ENCODE results near the gene MIDN. TPM values are rescaled to one million over a fixed set of nuclear protein-coding genes. Genes with fewer than 3 reads are reported as not detected.

Gene MIDN
- total and polyA plus RNA-seq, 3 donors from 2014 or later = 30.3 to 42.4 (median 38.2) TPM

DNA sequence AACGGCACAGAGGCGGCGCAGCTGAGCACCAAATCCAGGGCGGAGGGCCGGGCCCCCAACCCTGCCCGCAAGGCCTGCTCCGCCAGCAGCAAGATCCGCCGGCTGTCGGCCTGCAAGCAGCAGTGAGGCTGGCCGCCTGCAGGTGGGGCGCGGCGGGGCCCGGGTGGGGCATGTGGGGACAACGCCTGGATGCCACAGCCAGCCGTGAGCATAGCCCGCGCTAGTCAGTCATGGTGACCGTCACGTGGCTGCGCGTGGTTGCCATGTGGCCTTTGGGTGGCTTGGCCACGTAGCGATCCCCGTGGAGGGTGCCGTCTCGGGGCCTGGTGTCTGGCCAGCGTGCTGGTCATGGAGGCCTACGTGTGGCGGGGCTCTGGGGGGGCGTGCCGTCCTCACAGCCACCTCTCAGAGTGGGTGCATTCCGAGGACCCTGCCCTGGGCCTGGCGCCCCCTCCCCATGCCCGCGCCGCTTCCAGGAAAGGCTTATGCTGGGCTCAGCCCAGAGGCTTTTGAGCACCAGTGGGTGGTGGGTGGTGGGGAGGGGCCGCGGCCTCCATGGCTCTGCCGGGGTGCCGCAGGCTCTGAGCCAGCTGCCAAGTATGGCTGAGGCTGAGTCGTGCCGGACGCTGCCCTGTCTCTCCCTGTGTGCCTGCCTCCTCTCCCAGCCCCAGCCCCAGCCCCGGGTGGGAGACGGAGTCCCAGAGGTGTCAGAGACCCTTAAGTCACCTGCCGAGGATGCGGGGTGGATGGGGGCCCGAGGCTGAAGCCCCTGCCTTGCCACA is 21.7 kb upstream of the MIDN start:
- H3K27ac ChIP-seq = no peak overlapping the region
- TF ChIP-seq POLR2A (IDR thresholded peaks at IDR 0.05) = no peak
- TF ChIP-seq, protein P1, sequence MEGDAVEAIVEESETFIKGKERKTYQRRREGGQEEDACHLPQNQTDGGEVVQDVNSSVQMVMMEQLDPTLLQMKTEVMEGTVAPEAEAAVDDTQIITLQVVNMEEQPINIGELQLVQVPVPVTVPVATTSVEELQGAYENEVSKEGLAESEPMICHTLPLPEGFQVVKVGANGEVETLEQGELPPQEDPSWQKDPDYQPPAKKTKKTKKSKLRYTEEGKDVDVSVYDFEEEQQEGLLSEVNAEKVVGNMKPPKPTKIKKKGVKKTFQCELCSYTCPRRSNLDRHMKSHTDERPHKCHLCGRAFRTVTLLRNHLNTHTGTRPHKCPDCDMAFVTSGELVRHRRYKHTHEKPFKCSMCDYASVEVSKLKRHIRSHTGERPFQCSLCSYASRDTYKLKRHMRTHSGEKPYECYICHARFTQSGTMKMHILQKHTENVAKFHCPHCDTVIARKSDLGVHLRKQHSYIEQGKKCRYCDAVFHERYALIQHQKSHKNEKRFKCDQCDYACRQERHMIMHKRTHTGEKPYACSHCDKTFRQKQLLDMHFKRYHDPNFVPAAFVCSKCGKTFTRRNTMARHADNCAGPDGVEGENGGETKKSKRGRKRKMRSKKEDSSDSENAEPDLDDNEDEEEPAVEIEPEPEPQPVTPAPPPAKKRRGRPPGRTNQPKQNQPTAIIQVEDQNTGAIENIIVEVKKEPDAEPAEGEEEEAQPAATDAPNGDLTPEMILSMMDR (IDR thresholded peaks at IDR 0.05) = no peak
- H3K4me1 ChIP-seq = peaks cover 11% of the 10 kb centered on the region
- no peaks in the 10 kb centered on the region for H3K9me3 ChIP-seq
- H3K36me3 ChIP-seq (ENCODE audit: low read depth, missing control alignments) = no peaks in the 10 kb centered on the region
- H3K27me3 ChIP-seq = no peaks in the 10 kb centered on the region
- intact Hi-C loops (cut with DNase I; ENCODE audit: low total_unique reads) = no loop called here
- H3K4me3 ChIP-seq = peak overlapping the region in 1 of 2 donors; percentile 48
- WGBS, 2 donors = 90% methylated on average over 45 of the region's 50 CpGs; no CpG with 5 or more reads in 1 of the 2 donors
- DNase-seq = no peak

DNA sequence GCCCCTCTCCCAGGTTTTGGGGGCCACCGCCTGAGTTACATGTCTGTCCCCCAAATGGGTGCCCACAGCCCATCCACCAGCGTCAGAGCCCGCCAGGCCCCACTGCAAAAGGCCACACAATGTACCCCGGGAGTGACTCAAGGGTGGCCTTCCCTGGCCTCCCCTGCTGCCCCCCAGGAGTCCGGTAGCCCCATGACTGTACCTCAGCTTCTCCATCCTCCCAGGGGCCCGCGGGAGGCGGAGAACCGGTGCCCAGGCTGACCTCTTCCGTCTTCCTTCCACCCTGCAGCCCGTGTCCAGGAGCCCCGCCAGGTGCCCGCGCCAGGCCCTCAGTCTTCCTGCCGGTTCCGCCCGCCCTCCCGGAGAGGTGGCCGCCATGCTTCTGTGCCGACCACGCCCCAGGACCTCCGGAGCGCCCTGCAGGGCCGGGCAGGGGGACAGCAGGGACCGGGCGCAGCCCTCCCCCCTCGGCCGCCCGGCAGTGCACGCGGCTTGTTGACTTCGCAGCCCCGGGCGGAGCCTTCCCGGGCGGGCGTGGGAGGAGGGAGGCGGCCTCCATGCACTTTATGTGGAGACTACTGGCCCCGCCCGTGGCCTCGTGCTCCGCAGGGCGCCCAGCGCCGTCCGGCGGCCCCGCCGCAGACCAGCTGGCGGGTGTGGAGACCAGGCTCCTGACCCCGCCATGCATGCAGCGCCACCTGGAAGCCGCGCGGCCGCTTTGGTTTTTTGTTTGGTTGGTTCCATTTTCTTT is 20.9 kb upstream of the MIDN start:
- Histone ChIP-seq H3K4me1 (peaks cover 14% of the 10 kb centered on the region), H3K36me3 (ENCODE audit: low read depth, missing control alignments) (no peaks in the 10 kb centered on the region), H3K27me3 (no peaks in the 10 kb centered on the region), H3K9me3 (no peaks in the 10 kb centered on the region), H3K27ac (peak overlapping the region; percentile 29 to 63), H3K4me3 (peak overlapping the region; percentile 26 to 48)
- intact Hi-C loops (cut with DNase I; ENCODE audit: low total_unique reads) = no loop called here
- 70 to 79% methylated on average over 25 to 56 of the region's 56 CpGs for WGBS, 2 donors
- DNase-seq = no peak
- no peak for TF ChIP-seq POLR2A (IDR thresholded peaks at IDR 0.05)
- TF ChIP-seq, protein P1 (IDR thresholded peaks at IDR 0.05) = no peak

DNA sequence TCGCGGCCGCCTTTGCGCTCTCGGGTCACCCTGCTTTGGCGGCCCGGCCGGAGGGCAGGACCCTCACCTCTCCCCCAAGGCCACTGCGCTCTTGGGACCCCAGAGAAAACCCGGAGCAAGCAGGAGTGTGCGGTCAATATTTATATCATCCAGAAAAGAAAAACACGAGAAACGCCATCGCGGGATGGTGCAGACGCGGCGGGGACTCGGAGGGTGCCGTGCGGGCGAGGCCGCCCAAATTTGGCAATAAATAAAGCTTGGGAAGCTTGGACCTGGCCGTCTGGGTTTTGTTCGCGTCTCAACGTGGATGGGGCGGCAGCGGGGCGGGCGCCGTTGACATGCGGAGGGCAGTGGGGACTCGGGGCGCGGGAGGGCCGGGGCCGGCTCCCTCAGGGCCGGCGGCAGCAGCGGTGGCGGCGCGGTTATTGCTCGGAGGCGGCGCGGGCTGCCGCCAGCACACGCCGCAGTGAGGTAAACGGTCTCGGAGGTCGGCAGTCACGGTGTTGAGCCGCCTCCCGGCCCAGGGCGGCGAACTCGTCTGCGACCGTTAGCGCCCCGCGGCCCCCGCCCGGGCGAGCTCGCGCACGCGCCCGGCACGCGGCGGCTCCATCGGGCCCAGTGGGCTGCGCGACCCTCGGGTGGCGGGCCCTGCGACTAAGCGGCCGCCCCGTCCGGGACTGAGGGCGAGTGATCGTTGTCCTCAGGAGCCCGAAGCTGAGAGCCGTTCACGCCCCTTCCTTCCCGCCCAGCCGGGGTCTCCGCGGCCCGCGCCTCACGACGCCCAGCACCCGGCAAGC is 20.0 kb upstream of the MIDN start:
- TF ChIP-seq, protein P1 (IDR thresholded peaks at IDR 0.05) = no peak
- TF ChIP-seq POLR2A (IDR thresholded peaks at IDR 0.05) = no peak
- Histone ChIP-seq H3K27ac (peak overlapping the region; percentile 29 to 63), H3K4me3 (peak overlapping the region; percentile 26 to 48), H3K27me3 (no peaks in the 10 kb centered on the region), H3K4me1 (peaks cover 17% of the 10 kb centered on the region), H3K36me3 (ENCODE audit: low read depth, missing control alignments) (no peaks in the 10 kb centered on the region), H3K9me3 (no peaks in the 10 kb centered on the region)
- intact Hi-C loops (cut with DNase I; ENCODE audit: low total_unique reads) = no loop called here
- WGBS, 2 donors = 74 to 75% methylated on average over 43 to 100 of the region's 100 CpGs
- DNase-seq = no peak

DNA sequence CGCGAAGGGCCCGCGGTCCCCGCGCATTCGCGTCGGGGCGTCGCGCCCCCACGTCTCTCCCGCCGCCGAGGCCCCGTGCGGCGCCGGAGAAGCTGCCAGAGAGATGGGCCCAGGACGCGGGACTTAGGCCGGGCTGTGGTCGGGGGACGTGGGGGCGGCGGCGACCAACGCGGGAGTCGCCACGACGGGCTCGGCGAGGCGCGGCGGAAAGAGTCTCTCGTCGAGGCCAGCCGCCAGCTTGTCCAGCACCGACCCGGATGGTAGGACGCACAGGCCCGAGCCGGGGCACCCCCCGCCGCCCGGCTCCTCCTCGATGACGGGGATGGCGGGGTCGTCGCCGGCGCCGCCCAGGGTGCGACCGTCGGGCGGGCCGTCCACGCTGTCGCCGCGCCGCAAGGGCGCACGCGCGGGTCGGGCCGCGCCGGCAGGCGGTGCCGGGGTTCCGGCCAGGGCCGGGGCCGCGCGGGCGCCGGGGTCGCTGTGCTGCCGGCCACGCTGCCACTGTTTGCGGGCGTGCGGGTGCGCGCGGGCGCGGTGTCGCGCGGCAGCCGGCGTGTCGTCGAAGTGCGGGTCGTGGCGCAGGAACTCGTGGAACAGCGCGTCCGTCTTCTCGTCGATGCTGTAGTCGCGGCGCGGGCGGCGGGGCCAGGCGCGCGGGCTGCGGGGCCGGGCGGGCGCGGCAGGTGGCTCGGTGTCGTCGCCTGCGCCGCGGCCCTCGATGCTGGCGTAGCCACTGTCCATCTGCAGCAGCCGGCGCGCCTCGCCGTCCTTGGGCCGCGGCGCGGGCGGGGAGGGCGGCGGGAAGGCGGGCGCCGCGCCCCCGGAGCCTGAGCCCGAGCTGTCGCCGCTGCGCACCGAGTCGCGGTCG is 19.1 kb upstream of the MIDN start:
- WGBS, 2 donors = 94 to 97% methylated on average over 28 to 155 of the region's 158 CpGs
- TF ChIP-seq POLR2A (IDR thresholded peaks at IDR 0.05) = no peak
- TF ChIP-seq, protein P1 (IDR thresholded peaks at IDR 0.05) = no peak
- no peaks in the 10 kb centered on the region for H3K9me3 ChIP-seq
- H3K4me1 ChIP-seq = peaks cover 18% of the 10 kb centered on the region
- H3K36me3 ChIP-seq (ENCODE audit: low read depth, missing control alignments) = no peaks in the 10 kb centered on the region
- no peak for DNase-seq
- intact Hi-C loops (cut with DNase I; ENCODE audit: low total_unique reads) = no loop called here
- H3K4me3 ChIP-seq = peak overlapping the region in 1 of 2 donors; percentile 26
- no peak overlapping the region for H3K27ac ChIP-seq
- H3K27me3 ChIP-seq = no peaks in the 10 kb centered on the region
